Activated T-helper 1 cell treated with Interleukin-2 at 50 U/mL for 16 hours (primary cell): ENCODE measurements around the gene SPTLC3.

Experiments
- DNase-seq: peaks from one replicate; pipeline ENCODE4 v3.0.0-alpha.2; 2020; ENCODE audit warnings: low read depth

Gene SPTLC3

DNA sequence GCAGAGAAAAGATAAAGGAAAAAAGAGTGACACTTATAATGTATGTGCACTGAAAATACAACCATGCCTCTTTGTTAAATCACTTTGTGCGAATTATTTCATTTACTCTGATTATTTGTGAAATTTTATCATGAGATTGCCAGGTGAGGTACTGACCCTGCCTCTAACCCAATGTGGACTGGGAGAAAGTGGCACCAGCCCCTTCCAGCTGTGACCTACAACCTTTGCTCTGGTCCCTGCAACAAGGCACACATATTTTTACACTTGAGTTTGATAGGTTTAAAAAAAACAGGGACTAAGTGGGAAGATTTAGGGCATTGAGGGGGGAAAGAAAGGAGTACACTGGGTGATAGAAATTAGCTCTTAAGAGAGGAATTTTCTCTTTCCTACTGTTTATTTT lies 132.0 kb downstream of the SPTLC3 start:
- DNase-seq, result no peak

- DNase-seq, result no peak
Measured at GRCh38 chr20:13141546-13141945, 132.8 kb downstream of the SPTLC3 start.

DNA sequence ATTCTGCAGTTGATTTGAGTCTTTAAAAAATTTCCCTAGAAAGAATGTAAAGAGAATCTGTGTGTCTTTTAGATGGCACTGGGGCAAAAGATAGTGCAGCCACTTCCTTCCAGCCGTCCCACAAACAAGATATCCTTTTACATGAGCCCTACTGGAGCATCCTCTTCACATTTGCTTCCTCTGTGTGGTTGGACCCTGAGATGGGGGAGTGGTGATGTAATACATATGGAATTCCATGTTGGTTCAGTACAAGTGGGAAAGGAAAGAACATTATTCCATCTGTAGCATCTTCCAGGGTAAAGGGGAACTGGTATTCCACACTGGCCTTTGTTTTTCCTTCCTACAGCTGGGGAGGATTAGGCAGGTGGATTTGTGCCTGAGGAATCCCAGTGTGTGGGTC lies 133.4 kb downstream of the SPTLC3 start:
- DNase-seq, result no peak

DNA sequence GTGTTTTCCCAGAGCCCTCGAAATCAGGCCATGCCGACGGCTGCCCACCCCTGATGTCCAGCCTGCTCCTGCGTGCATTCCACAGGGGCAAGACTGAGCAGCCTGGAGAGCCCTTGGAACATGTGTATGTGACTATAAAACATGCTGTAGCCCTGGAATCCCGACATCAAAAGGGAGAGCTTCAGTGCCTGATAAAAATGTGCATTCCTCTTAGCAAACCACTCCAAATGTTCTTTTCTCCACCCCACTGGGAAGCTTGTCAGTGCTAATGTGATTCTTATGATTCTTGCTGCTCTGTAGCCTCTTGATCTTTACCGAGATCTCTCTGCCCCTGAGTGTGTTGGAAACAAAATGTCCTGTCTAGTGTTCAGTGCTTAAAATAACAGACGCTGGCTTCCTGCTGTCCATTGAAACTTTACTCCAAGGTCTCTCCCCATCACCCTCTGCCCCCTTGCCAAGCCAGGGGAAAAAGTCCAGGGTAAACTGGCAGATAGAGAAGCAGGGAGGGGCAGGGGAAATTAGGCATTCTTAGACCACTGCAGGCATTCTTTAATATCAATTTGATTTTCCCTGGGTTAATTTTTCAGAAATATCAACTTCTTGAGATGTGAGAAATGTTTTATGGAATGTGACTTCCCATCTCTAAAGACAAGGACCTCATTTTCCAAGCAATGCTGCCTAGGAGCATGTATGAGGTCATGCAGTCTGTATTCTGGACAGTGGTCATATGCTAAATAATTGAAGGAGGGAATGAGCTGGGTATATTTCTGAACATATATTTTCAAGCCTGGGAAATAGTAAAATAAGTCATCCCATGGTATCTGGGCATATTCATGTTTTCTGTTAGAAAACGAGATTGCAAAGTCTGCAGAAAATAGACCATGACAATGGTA lies 138.5 kb downstream of the SPTLC3 start:
- DNase-seq, result no peak

DNA sequence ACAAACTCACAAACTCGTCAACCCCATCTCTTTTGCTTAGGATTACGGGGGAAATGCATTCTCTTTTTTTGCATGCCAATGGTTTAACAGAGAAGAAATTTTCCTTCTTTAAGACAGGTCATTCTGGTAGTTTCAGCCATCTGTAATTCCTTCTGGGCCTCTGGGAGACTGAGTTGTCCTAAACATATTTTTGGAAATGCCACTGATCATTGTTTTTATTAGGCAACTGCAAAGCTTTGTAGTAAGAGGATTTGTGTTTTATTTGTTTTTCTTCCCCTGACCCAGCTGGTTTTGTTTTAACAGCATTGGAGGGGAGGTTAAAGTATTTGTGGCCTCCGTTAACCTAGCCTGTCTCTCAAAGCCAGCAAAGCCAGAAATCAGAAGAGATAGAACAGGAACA lies 139.2 kb downstream of the SPTLC3 start:
- DNase-seq, result no peak

DNA sequence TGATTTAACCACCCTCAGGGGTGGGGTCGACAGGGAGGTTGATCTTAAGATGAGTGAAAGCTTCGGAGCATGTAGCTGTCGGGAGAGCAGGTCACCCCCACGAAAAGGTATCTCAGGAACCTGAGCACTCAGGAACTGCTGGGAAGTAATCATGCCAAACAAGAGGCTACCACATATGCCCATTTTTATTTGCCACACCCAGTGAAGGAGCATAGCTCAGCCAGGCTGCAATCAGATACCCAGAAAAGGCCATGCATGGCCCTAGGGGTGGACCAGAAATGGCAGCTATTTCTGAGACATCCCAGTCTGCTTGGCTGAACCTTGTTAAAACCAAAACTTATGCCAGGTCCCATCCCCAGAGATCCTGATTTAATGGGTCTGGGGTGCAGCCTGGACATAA lies 139.6 kb downstream of the SPTLC3 start:
- no peak for DNase-seq

GRCh38 chr20:13148961-13149360 lies 140.2 kb downstream of the SPTLC3 start:
- no peak for DNase-seq

DNA sequence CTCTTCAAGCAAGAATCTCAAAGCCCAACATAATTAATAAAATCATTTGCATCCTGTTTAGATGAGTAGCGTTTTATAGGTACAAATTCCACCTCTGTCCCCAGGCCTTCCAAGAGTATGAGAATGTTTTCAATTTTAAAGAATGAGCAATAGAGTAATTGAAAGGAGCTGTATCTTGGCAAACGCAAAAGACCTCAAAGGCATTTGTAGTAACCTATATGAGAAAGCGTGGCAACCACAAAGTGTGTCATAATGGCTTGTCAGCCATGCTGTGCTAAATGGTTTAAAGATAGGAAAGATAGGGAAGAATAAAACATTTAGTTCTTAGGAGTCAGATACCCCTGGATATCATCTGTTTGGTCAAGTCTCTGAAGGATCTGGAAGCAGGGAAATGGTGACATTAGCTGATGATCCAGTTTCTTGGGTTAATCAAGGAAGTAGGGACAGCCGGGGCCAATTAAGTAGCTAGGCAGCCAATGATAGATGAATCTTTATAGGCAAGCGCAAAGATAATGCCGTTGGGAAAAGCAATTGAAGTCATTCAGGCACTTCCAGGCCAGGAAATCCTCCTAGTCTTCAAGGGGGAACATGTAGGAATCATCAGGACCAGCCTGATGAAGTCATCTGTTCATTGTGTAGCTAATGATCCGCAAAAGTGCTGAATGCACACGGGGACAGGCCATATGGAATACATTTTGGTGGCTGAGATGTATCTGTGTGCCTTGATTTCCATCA lies 140.8 kb downstream of the SPTLC3 start:
- DNase-seq, result no peak

- no peak for DNase-seq
Measured at GRCh38 chr20:13158369-13158768, 149.6 kb downstream of the SPTLC3 start.

GRCh38 chr20:13159889-13160288 lies 151.1 kb downstream of the SPTLC3 start:
- DNase-seq, result no peak

DNA sequence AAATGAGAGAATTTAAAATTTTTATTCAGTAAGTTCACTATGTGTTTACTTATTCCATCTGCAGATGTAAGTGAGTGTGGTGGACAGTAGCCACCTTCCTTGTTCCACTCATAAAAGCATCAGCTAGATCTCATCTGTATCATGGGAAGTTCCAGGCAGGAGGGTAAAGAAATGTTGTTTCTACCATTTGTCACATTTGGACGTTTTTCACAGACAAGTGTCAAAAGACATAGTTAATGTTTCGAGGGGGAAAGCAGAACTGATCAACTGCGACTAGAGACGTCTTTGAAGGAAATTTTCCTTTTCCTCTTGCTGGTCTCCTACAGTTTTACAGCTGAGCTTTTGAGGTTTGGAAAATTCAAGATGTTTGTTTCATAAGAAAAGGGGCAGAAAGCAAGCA lies 156.4 kb downstream of the SPTLC3 start:
- DNase-seq, result no peak

DNA sequence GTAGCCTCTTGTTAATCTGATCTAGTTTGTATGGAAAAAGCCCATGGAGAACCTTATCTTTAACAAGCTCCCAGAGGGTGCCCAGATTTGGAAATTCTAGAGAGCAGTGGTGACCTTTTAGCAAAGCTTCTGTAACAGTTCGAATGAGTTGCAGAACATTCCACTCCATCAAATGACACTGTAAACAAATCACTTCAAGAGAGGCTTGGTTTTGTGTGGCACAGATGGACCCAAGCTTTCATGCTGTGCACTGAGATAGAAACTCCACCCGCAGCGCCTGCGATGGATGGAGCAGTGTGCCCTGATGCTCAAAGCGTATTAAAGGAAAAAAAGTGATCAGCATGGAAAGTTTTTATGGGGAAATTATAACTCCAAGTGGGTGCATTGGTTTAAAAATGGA lies 157.2 kb downstream of the SPTLC3 start:
- DNase-seq, result no peak

DNA sequence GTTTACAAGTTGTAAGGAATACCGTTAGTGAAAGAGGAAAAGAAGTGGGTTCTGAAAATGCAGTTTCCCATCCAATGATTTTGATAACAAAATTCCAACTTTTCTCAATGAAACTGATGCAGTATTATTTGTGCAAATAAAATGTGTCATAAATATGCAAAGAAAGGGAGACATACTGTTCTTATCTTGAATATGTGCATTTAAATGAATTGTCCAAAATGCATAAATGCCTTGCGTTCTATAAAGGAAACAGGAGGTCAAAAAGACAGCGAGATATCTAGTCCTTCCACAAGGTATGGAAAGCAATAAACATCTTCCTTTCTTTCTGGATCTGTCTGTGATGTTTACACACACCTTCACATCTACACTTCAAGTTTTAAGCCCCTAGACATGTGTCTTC lies 157.7 kb downstream of the SPTLC3 start:
- DNase-seq, result no peak

- DNase-seq, result no peak
Measured at GRCh38 chr20:13169086-13169485, 160.3 kb downstream of the SPTLC3 start.

DNA sequence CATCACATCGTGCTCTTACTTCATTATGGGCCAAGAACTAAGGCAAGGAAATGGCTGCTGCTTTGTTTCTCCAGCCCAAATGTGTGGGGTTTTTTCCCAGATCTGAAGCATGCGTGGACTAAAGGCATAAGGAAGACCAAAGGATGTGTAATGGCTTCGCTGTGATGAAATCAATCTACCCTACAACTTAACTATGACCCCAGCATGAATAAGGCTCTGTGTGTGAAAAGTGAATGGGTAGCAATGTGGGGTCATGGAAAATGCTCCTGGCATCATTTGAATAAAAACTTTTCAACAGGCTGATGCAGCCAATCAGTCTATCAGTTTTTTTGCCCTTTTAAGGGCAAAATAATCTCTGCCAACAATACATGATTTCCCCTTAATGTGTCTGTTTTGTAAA lies 162.0 kb downstream of the SPTLC3 start:
- DNase-seq, result no peak

DNA sequence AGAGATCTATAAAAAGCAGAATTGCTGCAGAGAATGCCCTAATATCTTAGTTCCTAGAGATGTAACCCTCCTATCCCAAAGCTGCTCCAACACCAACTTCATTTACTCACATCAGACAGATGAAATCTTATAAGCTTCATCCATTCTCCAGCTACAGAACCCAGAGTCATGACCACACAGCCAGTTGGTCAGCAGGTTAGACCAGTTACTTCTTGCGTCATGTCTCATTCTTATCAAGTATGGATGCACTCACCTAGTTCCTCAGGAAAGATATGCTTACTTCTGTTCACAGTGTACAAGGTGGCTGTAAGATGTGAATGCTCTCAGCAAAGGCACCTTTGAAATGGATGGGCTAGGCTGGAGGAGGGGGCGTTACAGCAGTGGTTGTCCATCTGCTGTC lies 164.4 kb downstream of the SPTLC3 start:
- no peak for DNase-seq

DNA sequence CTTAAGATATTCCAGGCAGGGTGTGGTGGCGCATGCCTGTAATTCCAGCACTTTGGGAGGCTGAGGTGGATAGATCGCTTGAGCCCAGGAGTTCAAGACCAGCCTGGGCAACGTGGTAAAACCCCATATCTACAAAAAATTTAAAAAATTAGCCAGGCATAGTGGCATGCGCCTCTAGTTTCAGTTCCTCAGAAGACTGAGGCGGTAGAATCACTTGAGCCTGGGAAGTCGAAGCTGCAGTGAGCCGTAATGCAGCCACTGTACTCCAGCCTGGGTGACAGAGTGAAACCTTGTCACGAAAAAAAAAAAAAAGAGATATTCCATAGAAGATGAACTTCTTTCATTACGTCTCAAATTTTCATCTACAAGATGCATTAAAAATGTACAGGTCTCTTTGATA lies 165.6 kb downstream of the SPTLC3 start:
- no peak for DNase-seq

- no peak for DNase-seq
Measured at GRCh38 chr20:13180986-13181889, 172.5 kb downstream of the SPTLC3 start.

DNA sequence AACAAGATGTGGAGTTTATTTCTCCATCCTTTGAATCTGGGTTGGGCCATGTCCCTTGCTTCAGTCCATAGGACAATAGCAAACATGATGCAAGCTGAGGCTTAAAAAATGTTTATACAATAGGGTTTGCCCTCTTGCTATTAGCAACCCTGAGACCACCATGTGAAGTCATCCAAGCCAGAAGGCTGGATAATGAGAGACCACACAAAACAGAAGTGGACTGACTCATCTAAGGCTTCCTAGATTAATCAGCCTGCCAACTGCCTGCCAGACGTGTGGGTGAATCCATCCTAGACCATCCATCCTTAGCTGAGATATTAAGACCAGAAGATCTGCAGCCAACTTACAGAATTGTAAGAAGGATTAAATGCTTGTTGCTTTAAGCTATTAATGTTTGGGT lies 174.2 kb downstream of the SPTLC3 start:
- no peak for DNase-seq

DNA sequence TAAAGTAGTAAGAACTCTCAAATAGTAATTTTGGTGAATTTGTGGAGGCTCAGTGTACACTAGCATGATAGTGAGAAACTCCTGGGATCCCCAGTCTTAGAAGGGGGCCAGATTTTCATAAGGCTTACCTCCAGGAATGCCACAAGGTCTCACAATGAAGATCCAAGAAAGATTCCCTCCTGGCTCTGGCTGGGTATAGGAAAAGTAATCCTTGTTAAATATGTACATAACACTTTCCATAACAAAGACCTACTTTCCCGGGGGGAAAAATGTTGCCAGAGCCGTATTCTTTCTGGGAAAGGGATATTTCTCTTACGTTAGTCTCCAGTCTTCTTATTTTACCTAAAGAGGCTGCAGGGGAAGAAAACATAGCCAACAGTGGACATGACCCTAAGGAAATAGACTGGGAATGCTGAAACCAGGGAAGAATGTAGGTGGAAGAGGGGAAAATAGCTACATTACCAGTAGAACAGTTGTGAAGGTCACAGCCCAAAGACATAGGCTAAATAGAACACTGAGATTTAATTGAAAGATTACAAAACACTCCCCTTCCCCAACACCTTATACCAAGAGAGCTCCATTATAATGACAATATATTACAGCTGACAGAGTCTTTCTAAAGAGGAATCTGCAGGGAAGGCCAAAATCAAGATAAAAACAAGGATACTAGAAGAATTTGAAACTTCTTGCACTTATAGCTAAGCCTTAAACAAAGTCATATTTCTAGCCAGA lies 177.4 kb downstream of the SPTLC3 start:
- no peak for DNase-seq

GRCh38 chr20:13187899-13188298 lies 179.1 kb downstream of the SPTLC3 start:
- no peak for DNase-seq

GRCh38 chr20:13199279-13199678 lies 190.5 kb downstream of the SPTLC3 start:
- DNase-seq, result no peak
